Stimulated activated naive B cell treated with anti-CD40 and anti-IgM and Interleukin-4, amounts not matched to agents 10 μg/mL and 1 μg/mL and 100 μg/mL, for 72 hours (primary cell): ENCODE measurements around the gene GPA33.

Experiments
- ATAC-seq, 2 donors: fragments of 150-1000 bp; cut with Tn5 transposase; replicated peaks; 2 replicates each; pipeline ENCODE4 v1.10.0; 2021; ENCODE audit warnings: moderate library complexity in 1 of 2
- DNase-seq: peaks from one replicate; pipeline ENCODE4 v3.0.0; 2021
- H3K27ac Mint-ChIP-seq: one replicate; pipeline ENCODE4 v1.8.0; 2022; ENCODE audit warnings: mild to moderate bottlenecking, mixed read lengths
- H3K27me3 Mint-ChIP-seq, 2 donors: one replicate each; pipeline ENCODE4 v1.8.0; 2022; ENCODE audit warnings: mixed read lengths in 2 of 2
- H3K36me3 Mint-ChIP-seq, 2 donors: one replicate each; pipeline ENCODE4 v1.8.0; 2022; ENCODE audit warnings: mixed read lengths in 2 of 2, mild to moderate bottlenecking in 1 of 2
- H3K4me1 Mint-ChIP-seq, 2 donors: one replicate each; pipeline ENCODE4 v1.8.0; 2022; ENCODE audit warnings: mixed read lengths in 2 of 2, mild to moderate bottlenecking in 1 of 2
- H3K4me3 Mint-ChIP-seq, 2 donors: one replicate each; pipeline ENCODE4 v1.8.0; 2022; ENCODE audit warnings: mild to moderate bottlenecking in 2 of 2, mixed read lengths in 2 of 2, moderate library complexity in 1 of 2
- H3K9me3 Mint-ChIP-seq, 2 donors: one replicate each; pipeline ENCODE4 v1.8.0; 2022; ENCODE audit warnings: mixed read lengths in 2 of 2, mild to moderate bottlenecking in 1 of 2

Gene GPA33

DNA sequence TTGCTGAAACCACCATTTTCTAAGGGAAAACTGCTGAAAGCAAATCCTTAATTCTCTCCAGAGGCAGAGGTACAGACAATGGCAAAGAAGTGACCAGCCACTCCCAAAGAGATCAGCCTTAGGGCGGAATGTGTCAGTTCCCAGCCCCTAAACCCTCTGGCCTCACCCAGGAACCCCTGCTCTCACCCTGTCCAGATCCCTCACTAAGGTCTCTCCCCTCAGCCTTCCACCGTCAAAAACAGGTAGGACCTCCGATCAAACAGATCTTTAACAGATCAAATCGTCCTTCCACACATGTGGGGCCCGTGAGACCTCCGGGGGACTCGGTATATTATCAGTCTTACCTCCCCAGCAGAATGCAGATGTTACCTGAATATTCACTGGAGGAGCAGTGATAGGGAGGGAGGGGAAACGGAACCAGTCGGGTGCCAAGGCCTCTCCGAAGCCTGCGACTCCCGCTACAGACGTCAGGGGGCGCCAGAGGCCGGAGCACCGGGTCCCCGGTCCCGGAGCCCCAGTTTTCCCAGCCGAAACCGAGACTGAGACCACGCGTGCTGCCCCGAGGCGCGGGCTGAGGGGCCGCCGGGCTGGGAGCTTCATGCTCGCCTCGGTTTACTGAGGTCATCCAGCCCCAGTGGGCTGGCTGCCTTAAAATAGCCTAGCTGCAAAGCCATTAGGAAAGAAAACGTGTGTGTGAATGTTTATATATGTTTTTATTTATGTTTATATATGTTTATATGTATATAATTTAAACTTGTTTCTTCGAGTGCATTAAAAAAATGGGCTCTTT, 23.6 kb downstream of the GPA33 start:
- Mint-ChIP-seq H3K27ac (no peak overlapping the region), H3K4me3 (peak overlapping the region; percentile 67 to 81), H3K27me3 (peaks cover 0 to 13% of the 10 kb centered on the region in 2 donors), H3K4me1 (peaks cover 6 to 8% of the 10 kb centered on the region in 2 donors), H3K9me3 (no peaks in the 10 kb centered on the region), H3K36me3 (no peaks in the 10 kb centered on the region)
- peak; percentile 85 to 89 for ATAC-seq
- DNase-seq: peak; percentile 63

DNA sequence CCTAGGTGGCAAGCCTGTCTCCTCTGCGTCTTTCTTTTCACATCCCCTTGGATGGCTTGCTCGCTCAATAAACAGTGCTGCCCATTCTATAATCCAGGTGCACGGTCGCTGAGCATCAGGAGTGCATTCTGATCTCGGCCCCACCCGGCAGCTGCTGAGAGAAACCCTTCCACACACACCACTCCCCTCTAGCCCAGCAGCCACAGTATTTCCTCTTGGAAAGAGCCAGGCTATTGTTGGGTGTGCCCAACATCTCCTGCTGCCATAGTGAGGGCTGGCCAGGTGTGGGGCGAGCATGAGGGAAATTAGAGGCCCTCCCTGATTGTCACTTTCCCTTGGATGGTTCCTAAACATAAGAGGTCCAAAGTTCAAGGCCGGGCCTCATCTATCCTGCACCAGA, 24.7 kb downstream of the GPA33 start:
- DNase-seq: no peak
- H3K27me3 Mint-ChIP-seq: peaks cover 0 to 13% of the 10 kb centered on the region in 2 donors
- no peaks in the 10 kb centered on the region for H3K9me3 Mint-ChIP-seq
- no peak overlapping the region for H3K27ac Mint-ChIP-seq
- ATAC-seq: no peak
- H3K4me3 Mint-ChIP-seq: no peak overlapping the region
- no peaks in the 10 kb centered on the region for H3K36me3 Mint-ChIP-seq
- H3K4me1 Mint-ChIP-seq: peaks cover 0 to 8% of the 10 kb centered on the region in 2 donors

DNA sequence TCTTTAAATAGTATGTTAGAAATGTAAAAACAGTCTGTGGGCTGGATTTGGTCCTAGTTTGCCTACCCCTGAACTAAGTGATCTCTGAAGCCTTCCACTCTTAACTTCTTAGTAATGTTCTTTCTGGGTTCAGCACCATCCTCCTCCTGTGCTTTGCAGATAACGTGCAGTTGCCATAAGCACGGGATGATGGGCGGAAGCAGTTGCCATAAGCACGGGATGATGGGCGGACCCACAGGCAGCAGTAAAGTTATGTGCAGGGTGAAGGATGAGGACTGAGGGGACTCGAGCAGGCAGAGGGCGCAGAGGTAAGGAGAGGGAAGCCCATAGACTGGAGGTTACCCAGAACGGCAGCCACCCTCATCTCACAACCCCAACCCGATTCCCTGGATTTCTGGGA, 25.6 kb downstream of the GPA33 start:
- H3K36me3 Mint-ChIP-seq: no peaks in the 10 kb centered on the region
- no peaks in the 10 kb centered on the region for H3K9me3 Mint-ChIP-seq
- H3K27me3 Mint-ChIP-seq: peaks cover 0 to 13% of the 10 kb centered on the region in 2 donors
- no peak overlapping the region for H3K4me3 Mint-ChIP-seq
- DNase-seq (no peak), ATAC-seq (no peak)
- H3K27ac Mint-ChIP-seq: no peak overlapping the region
- H3K4me1 Mint-ChIP-seq: peaks cover 0 to 8% of the 10 kb centered on the region in 2 donors

DNA sequence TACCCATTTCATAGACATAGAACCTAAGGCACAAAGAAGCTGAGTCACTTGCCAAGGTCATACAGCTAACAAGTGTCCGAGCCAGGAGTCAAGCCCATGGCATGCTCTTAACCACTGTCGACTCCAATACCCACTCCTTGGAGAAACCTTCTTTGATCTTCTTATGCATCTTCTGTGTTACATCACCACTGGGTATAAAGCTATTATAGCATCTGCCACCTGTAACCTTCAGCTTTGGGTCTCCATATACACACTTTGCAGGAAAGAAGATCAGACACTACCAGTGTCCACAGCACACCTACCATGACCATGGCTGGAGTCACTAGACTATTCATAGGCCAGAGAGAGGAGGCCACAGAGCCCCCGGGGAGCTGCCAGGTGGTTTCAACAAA, 29.1 kb downstream of the GPA33 start:
- Mint-ChIP-seq H3K36me3 (no peaks in the 10 kb centered on the region), H3K9me3 (no peaks in the 10 kb centered on the region), H3K4me1 (peaks cover 2 to 7% of the 10 kb centered on the region in 2 donors), H3K27me3 (peaks cover 0 to 13% of the 10 kb centered on the region in 2 donors), H3K4me3 (no peak overlapping the region), H3K27ac (no peak overlapping the region)
- ATAC-seq (no peak), DNase-seq (no peak)

DNA sequence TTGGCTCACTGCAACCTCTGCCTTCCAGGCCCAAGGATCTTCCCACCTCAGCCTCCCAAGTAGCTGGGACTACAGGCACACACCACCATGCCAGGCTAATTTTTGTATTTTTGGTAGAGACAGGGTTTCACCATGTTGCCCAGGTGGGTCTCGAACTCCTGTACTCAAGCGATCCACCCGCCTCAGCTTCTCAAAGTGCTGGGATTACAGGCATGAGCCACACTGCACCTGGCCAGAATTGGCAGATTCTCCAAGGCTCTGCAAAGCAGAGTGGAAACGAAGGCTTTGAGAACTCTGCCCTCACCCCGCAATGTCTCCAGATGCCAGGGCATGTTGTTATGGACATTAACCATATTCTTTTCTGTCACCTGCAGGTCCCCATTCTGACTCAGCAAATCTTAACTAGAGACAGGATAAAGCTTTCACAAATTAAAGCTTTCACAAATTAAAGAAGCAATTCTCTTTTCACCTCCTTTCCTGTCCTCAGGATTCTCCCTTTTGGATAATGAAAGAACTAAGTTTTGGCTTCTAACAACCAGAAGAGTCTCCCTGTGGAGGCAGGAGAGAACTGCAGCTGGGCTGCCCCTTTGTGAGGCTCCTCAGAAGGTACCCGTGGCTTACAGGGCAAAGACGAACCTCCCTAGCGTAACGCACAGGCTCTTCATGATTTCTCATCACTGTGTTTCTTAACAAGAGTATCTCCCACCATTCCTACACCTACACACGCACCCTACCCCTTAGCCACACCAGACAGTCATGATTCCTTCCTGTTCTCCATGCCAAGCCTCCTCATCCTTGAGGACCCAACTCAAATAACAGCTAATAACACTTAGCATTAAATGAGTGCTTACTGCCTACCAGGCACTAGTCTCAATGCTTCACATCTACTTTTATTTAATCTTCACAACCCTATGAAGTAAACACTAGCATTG, 29.8 kb downstream of the GPA33 start:
- no peak overlapping the region for H3K27ac Mint-ChIP-seq
- peaks cover 2 to 7% of the 10 kb centered on the region in 2 donors for H3K4me1 Mint-ChIP-seq
- no peak overlapping the region for H3K4me3 Mint-ChIP-seq
- no peaks in the 10 kb centered on the region for H3K9me3 Mint-ChIP-seq
- DNase-seq (no peak), ATAC-seq (no peak)
- H3K27me3 Mint-ChIP-seq: peaks cover 0 to 11% of the 10 kb centered on the region in 2 donors
- no peaks in the 10 kb centered on the region for H3K36me3 Mint-ChIP-seq

DNA sequence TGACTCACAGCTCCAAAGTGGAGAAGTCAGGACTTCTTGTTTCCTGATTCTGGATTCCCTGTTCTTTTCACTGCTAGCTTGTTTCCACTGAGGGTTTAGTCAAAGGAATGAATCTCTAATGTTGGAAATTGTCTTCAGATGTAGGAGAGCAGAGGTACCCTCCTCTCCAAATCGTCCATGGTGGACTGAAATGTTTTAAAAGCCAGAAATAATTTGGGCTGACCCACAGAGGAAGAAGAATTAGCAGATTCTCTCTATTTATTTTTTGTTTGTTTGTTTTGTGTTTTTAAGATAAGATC, 30.4 kb downstream of the GPA33 start:
- H3K27me3 Mint-ChIP-seq: peaks cover 0 to 5% of the 10 kb centered on the region in 2 donors
- H3K4me1 Mint-ChIP-seq: peaks cover 2 to 7% of the 10 kb centered on the region in 2 donors
- no peak overlapping the region for H3K27ac Mint-ChIP-seq
- no peaks in the 10 kb centered on the region for H3K36me3 Mint-ChIP-seq
- H3K4me3 Mint-ChIP-seq: no peak overlapping the region
- ATAC-seq (no peak), DNase-seq (no peak)
- no peaks in the 10 kb centered on the region for H3K9me3 Mint-ChIP-seq

DNA sequence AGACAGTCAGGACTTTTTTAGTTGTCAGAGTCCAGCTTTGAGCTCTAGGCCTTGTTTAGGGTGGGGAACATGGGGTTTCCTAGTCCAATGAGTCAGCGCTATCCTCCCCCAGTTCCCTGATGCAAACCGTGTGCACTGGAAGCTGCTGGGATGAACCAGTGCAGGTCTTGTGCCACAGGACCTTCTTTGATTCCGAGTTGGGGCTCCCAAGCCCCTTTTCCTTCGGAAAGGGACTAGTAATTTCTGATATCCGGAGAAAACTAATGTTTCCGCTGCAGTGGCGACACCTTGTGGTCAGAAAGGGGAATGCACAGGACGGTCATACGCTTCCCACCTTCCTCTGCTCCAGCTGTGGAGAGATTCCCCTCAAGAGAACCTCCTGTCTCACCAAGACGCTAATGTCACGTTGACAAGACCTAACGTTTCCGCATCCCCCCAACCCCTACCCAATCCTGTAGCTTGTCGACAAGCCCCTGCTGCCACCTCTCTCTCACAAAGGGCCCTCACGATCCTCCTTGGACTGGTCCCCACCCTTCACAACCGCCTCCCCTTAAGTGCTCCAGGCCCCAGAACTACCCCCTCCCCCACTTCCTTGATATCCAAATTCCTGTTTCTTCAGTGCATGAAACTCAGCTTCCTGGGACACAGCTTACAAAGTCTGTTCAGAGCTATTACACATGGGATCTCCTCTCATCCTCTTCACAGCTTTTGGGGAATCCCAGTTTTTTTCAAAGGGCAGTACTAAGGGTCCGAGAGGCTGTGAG, 30.9 kb downstream of the GPA33 start:
- H3K27me3 Mint-ChIP-seq: no peaks in the 10 kb centered on the region
- H3K36me3 Mint-ChIP-seq: no peaks in the 10 kb centered on the region
- H3K27ac Mint-ChIP-seq: no peak overlapping the region
- peak overlapping the region in 1 of 2 donors; percentile 30 for H3K4me3 Mint-ChIP-seq
- DNase-seq: peak; percentile 57
- peaks cover 2 to 7% of the 10 kb centered on the region in 2 donors for H3K4me1 Mint-ChIP-seq
- no peaks in the 10 kb centered on the region for H3K9me3 Mint-ChIP-seq
- ATAC-seq: peak; percentile 51 to 62

DNA sequence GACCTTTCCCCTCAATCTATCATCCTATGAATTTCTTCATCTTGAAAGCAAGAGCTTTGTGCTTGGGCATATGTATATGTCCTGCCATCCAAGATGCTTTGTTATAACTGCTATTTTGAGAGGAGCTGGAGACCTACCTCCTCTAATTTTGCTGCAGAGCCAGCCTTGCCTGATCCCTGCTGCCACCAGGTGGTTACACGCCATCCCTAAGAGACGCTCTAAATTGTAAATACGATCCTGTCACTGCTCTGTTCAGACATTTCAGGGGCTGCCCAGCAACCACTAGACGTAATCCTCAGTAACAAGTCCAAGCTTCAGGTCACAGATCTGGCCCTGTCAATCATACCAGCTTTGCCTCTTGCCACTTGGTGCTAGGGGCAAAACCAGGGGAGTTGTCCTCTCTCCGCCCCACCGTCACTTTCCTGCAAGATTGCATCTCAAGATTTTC, 32.9 kb downstream of the GPA33 start:
- no peaks in the 10 kb centered on the region for H3K36me3 Mint-ChIP-seq
- DNase-seq: peak; percentile 22
- no peak overlapping the region for H3K4me3 Mint-ChIP-seq
- H3K27me3 Mint-ChIP-seq: no peaks in the 10 kb centered on the region
- H3K9me3 Mint-ChIP-seq: no peaks in the 10 kb centered on the region
- peaks cover 2 to 7% of the 10 kb centered on the region in 2 donors for H3K4me1 Mint-ChIP-seq
- H3K27ac Mint-ChIP-seq: no peak overlapping the region
- ATAC-seq: peak; percentile 75 to 79

DNA sequence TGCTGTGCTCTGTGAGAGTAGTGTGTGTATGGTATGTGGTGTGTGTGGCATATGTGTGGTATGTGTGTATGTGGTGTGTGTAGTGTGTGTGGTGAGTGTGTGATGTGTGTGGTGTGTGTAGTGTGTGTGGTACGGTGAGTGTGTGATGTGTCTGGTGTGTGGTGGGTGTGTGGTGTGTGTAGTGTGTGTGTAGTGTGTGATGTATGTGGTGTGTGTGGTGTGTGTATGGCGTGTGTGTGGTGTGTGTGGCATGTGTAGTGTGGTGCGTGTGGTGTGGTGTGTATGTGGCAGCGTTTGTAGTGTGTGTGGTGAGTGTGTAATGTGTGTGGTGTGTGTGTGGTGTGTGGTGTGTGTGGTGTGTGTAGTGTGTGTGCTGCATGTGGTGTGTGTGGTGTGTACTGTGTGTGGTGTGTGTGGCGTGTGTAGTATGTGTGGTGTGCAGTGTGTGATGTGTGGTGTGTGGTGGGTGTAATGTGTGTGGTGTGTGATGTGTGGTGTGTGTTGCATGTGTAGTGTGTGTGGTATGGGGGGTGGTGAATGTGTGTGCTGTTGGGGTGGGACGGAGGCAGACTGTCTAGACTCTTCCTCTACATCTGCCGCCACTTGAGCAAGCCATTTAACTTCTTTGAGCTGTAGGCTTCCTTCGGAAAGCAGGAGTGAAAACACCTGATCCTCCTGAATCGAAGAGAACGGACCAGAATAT, 33.5 kb downstream of the GPA33 start:
- H3K9me3 Mint-ChIP-seq: no peaks in the 10 kb centered on the region
- ATAC-seq: peak in 1 of 2 donors; percentile 19
- no peak overlapping the region for H3K27ac Mint-ChIP-seq
- H3K4me1 Mint-ChIP-seq: peaks cover 2 to 7% of the 10 kb centered on the region in 2 donors
- no peaks in the 10 kb centered on the region for H3K27me3 Mint-ChIP-seq
- no peak overlapping the region for H3K4me3 Mint-ChIP-seq
- no peak for DNase-seq
- H3K36me3 Mint-ChIP-seq: no peaks in the 10 kb centered on the region

DNA sequence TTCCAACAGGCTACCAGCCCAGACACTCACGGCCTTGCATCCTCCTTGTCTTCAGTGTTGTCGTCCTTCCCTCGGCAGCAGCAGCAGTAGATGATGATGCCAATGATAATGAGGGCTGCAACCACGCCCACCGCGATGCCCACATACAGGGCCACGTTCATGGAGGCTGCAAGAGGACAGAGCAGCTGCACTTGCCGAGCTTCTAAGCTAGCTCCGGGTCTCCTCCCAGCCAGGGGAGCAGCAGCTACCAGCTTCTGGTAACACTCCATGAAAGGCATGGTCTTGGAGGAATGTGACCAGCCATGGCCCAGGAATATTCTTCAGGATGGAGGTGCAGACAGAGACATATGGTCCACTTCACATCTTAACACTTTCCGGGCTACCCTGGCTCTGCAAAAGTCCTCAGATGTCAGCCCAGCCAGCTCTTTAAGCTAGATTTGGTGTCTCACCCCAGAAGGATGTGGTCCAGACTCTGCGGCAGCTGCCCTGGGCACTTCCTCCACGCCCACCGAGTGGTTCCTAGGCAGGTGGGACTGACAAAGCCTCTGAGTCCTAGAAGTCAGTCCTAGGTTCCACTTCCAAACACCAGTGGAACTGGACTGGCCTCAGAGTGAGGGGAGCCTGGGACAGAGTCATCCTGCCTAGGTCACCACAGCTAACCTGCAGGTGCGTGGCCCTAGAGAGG, 35.1 kb downstream of the GPA33 start:
- no peaks in the 10 kb centered on the region for H3K9me3 Mint-ChIP-seq
- DNase-seq (no peak), ATAC-seq (no peak)
- no peaks in the 10 kb centered on the region for H3K27me3 Mint-ChIP-seq
- H3K4me3 Mint-ChIP-seq: no peak overlapping the region
- H3K4me1 Mint-ChIP-seq: peaks cover 2 to 7% of the 10 kb centered on the region in 2 donors
- H3K27ac Mint-ChIP-seq: no peak overlapping the region
- H3K36me3 Mint-ChIP-seq: no peaks in the 10 kb centered on the region

DNA sequence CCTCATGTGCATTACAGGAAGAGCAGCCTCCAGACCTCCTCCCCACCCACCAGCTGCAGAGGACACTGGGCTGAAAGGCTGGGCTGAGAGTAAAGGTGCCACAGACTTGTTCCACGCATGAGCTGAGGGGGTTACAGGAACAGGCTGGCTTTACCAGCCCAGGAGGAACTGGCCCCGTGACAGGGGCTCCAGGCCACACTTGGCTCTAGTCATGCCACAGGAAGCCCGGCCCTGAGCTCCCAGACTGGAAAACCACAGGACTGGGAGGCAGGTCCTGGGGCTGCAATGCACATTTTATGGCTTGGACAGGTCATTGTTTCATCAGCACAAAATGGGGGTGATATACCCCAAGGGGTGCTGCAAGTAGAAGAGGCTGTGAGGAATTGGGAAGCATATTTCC, 35.6 kb downstream of the GPA33 start:
- H3K27me3 Mint-ChIP-seq: no peaks in the 10 kb centered on the region
- H3K9me3 Mint-ChIP-seq: no peaks in the 10 kb centered on the region
- H3K4me3 Mint-ChIP-seq: no peak overlapping the region

DNA sequence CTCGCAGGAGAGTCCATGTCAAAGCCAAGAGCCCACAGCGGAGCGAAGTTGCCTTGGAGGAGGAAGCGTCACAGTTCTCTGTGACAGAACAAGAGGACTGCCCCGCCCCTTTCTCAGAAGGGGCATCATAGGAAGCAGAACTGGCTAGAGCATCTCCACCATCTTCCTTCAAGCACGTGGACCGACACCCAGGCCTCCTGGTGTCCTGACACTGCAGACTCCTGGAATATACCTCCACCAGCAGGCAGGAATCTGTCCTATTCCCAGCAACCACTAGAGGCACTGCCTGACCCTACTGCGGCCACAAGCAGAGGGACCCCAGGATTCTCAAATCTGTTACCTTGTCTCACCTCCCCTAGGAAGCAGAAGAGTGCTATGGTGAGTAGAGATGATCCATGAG, 37.8 kb downstream of the GPA33 start:
- ATAC-seq: no peak
- no peak overlapping the region for H3K27ac Mint-ChIP-seq
- no peak for DNase-seq
- H3K27me3 Mint-ChIP-seq: no peaks in the 10 kb centered on the region
- no peak overlapping the region for H3K4me3 Mint-ChIP-seq
- no peaks in the 10 kb centered on the region for H3K4me1 Mint-ChIP-seq
- no peaks in the 10 kb centered on the region for H3K9me3 Mint-ChIP-seq
- no peaks in the 10 kb centered on the region for H3K36me3 Mint-ChIP-seq

More for the DNA sequence above, 35.6 kb downstream of the GPA33 start:
- Mint-ChIP-seq H3K27ac (no peak overlapping the region), H3K36me3 (no peaks in the 10 kb centered on the region), H3K4me1 (peaks cover 2 to 7% of the 10 kb centered on the region in 2 donors)
- DNase-seq: no peak
- no peak for ATAC-seq

DNA sequence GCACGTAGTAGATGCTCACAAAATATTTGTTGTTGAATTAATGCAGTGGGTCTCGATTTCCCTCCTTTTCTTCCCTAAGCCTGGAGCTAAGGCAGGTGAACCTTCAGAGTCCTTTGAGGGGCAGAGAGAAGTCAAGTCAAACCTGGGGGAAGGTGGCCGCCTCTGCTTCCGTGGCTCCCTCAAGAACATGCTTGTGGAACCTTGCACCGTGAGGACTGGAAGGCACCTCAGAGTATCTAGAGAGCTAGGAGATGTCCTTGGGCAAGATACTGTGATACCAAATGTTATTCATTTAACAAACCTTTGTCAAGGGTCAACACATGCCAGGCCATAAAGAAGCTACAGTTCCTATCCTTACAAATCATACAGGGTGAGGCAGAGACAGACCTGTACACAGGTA, 38.3 kb downstream of the GPA33 start:
- DNase-seq (no peak), ATAC-seq (no peak)
- Mint-ChIP-seq H3K36me3 (no peaks in the 10 kb centered on the region), H3K27me3 (no peaks in the 10 kb centered on the region), H3K27ac (no peak overlapping the region), H3K9me3 (no peaks in the 10 kb centered on the region), H3K4me3 (no peak overlapping the region), H3K4me1 (no peaks in the 10 kb centered on the region)
